Measurements from ENCODE around the gene CDK14.

DNA sequence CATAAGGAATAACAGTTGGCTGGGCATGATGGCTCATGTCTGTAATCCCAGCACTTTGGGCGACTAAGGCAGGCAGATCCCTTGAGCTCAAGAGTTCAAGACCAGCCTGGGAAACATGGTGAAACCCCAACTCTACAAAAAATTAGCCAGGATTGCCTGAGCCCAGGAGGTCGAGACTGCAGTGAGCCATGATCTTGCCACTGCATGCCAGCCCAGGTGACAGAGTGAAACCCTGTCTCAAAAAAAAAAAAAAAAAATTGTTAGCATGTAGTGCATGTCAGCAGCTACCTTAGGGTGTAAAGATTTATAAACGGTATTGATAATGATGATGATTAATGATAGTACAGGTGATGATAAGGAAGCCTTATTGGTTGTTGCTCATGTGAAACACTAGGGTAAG, 336.9 kb downstream of the CDK14 start:
- TF ChIP-seq, protein P1, sequence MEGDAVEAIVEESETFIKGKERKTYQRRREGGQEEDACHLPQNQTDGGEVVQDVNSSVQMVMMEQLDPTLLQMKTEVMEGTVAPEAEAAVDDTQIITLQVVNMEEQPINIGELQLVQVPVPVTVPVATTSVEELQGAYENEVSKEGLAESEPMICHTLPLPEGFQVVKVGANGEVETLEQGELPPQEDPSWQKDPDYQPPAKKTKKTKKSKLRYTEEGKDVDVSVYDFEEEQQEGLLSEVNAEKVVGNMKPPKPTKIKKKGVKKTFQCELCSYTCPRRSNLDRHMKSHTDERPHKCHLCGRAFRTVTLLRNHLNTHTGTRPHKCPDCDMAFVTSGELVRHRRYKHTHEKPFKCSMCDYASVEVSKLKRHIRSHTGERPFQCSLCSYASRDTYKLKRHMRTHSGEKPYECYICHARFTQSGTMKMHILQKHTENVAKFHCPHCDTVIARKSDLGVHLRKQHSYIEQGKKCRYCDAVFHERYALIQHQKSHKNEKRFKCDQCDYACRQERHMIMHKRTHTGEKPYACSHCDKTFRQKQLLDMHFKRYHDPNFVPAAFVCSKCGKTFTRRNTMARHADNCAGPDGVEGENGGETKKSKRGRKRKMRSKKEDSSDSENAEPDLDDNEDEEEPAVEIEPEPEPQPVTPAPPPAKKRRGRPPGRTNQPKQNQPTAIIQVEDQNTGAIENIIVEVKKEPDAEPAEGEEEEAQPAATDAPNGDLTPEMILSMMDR (conservative IDR thresholded peaks at IDR 0.05 in 1 of 2, IDR thresholded peaks at IDR 0.05 in 1 of 2; ENCODE audit: low read depth in 1 of 2, low read length in 2 of 2): no peak
- no peak for TF ChIP-seq EZH2 (IDR thresholded peaks at IDR 0.05; ENCODE audit: low read length, missing control alignments)

All from fibroblast of lung (primary cell).